HPDE6-E6E7 (cell line): ENCODE data around the gene CBL.

Experiments used
- DNase-seq: peaks from one replicate; pipeline ENCODE4 v3.0.0; 2011; ENCODE audit warnings: missing footprints; ENCODE audit errors: extremely low spot score

The CBL gene

GRCh38 chr11:119266517-119267255, 60.5 kb downstream of the CBL start:
- DNase-seq: no peak

- DNase-seq: no peak
Measured at GRCh38 chr11:119267645-119268044, 61.5 kb downstream of the CBL start.

GRCh38 chr11:119273721-119274120, 67.6 kb downstream of the CBL start:
- no peak for DNase-seq

GRCh38 chr11:119277660-119278059, 71.5 kb downstream of the CBL start:
- DNase-seq: no peak

GRCh38 chr11:119282495-119282894, 76.4 kb downstream of the CBL start:
- DNase-seq: no peak

- peak; percentile 35 for DNase-seq
Measured at GRCh38 chr11:119284344-119285157, 78.4 kb downstream of the CBL start.

- DNase-seq: no peak
Measured at GRCh38 chr11:119285431-119285830, 79.3 kb downstream of the CBL start.

GRCh38 chr11:119288219-119288618, 82.1 kb downstream of the CBL start:
- DNase-seq: no peak

- DNase-seq: no peak
Measured at GRCh38 chr11:119290894-119291497, 84.9 kb downstream of the CBL start.

GRCh38 chr11:119293461-119293860, 87.3 kb downstream of the CBL start:
- DNase-seq: no peak

- DNase-seq: no peak
Measured at GRCh38 chr11:119295178-119295577, 89.0 kb downstream of the CBL start.

- no peak for DNase-seq
Measured at GRCh38 chr11:119297938-119298337, 91.8 kb downstream of the CBL start.

GRCh38 chr11:119298726-119299125, 92.6 kb downstream of the CBL start:
- no peak for DNase-seq

- DNase-seq: no peak
Measured at GRCh38 chr11:119299416-119299815, 93.3 kb downstream of the CBL start.

GRCh38 chr11:119300198-119300964, 94.2 kb downstream of the CBL start:
- DNase-seq: no peak

GRCh38 chr11:119303227-119303718, 97.1 kb downstream of the CBL start:
- DNase-seq: no peak

- no peak for DNase-seq
Measured at GRCh38 chr11:119305556-119306372, 99.6 kb downstream of the CBL start.

- DNase-seq: no peak
Measured at GRCh38 chr11:119306373-119306890, 100.3 kb downstream of the CBL start.

GRCh38 chr11:119307219-119307618, 101.1 kb downstream of the CBL start:
- no peak for DNase-seq

- DNase-seq: no peak
Measured at GRCh38 chr11:119307974-119308373, 101.8 kb downstream of the CBL start.

- no peak for DNase-seq
Measured at GRCh38 chr11:119309411-119309810, 103.3 kb downstream of the CBL start.
